ENCODE results near the gene ICAM4. TPM values are rescaled to one million over a fixed set of nuclear protein-coding genes. Genes with fewer than 3 reads are reported as not detected.

ICAM4 gene
- total and polyA plus RNA-seq, 2 of the 13 experiments (the other 11 are each of a cell fraction or from before 2014, with no cell fraction given) = 2.9 to 4.0 TPM

DNA sequence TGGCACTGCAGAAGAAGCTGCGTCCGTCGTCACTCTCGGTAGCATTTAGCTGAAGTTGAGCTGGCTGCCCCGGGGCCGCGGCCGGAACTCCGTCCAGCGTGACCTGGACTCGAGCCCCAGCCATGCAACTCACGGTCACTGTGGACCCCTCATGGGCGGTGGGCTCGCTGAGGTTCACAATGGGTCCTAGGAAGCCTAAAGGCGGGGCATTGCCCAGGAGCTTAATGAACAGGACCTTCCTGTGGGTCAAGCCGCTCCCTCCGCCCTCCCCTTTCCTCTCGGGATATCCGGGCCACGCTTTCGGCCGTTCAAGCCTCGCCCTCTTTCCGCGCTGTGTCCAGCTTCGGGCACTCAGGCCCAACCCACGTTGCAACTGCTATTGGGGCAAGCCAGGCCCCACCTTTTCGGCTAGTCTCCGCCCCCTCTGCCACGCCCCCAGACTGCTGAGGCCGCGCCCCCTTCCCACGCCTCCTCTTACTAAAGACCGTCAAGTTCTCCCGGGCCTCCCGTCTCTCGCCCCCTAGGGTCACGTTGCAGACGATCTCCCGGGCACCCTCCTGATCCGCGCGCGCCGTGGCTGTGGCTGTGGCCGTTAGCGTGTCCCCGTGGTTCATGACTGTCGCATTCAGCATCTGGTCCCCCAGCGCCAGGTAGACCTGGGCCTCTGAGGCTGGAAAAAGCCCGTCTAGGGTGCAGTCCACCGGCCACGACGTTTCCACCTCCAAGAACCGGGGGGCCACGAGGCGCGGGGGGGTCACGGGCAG lies 48.0 kb downstream of the ICAM4 start (continued):
- no peak for TF ChIP-seq PTBP1 (IDR thresholded peaks at IDR 0.05; ENCODE audit: low read depth, low read length, poor library complexity, severe bottlenecking)
- TF ChIP-seq HIVEP1 (CRISPR knock-in tag; IDR thresholded peaks at IDR 0.05) = no peak
- TF ChIP-seq ZNF20 (CRISPR knock-in tag; IDR thresholded peaks at IDR 0.05) = no peak
- TF ChIP-seq ZNF292 (CRISPR knock-in tag; IDR thresholded peaks at IDR 0.05; ENCODE audit: borderline replicate concordance, low read depth) = no peak; the same call in 1 of the 2 replicates
- TF ChIP-seq ZNF124 (CRISPR knock-in tag; IDR thresholded peaks at IDR 0.05) = no peak
- TF ChIP-seq REXO4 (CRISPR knock-in tag; IDR thresholded peaks at IDR 0.05; ENCODE audit: borderline replicate concordance) = no peak
- TF ChIP-seq ZNF574 (CRISPR knock-in tag; IDR thresholded peaks at IDR 0.05) = peak; percentile 77
- peak; percentile 92 for TF ChIP-seq SIN3A (IDR thresholded peaks at IDR 0.05; ENCODE audit: borderline replicate concordance, low read depth, low read length)
- TF ChIP-seq, protein P1, sequence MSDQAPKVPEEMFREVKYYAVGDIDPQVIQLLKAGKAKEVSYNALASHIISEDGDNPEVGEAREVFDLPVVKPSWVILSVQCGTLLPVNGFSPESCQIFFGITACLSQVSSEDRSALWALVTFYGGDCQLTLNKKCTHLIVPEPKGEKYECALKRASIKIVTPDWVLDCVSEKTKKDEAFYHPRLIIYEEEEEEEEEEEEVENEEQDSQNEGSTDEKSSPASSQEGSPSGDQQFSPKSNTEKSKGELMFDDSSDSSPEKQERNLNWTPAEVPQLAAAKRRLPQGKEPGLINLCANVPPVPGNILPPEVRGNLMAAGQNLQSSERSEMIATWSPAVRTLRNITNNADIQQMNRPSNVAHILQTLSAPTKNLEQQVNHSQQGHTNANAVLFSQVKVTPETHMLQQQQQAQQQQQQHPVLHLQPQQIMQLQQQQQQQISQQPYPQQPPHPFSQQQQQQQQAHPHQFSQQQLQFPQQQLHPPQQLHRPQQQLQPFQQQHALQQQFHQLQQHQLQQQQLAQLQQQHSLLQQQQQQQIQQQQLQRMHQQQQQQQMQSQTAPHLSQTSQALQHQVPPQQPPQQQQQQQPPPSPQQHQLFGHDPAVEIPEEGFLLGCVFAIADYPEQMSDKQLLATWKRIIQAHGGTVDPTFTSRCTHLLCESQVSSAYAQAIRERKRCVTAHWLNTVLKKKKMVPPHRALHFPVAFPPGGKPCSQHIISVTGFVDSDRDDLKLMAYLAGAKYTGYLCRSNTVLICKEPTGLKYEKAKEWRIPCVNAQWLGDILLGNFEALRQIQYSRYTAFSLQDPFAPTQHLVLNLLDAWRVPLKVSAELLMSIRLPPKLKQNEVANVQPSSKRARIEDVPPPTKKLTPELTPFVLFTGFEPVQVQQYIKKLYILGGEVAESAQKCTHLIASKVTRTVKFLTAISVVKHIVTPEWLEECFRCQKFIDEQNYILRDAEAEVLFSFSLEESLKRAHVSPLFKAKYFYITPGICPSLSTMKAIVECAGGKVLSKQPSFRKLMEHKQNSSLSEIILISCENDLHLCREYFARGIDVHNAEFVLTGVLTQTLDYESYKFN (CRISPR knock-in tag; conservative IDR thresholded peaks at IDR 0.05) = peak; percentile 16; the same call in 1 of the 2 replicates
- 0 out of 2 replicates have a peak, but pooled peaks have one; percentile 67 for TF ChIP-seq ZNF343 (CRISPR knock-in tag; IDR thresholded peaks at IDR 0.05)
- no peak for TF ChIP-seq ONECUT2 (CRISPR knock-in tag; IDR thresholded peaks at IDR 0.05)
- TF ChIP-seq, protein P2, sequence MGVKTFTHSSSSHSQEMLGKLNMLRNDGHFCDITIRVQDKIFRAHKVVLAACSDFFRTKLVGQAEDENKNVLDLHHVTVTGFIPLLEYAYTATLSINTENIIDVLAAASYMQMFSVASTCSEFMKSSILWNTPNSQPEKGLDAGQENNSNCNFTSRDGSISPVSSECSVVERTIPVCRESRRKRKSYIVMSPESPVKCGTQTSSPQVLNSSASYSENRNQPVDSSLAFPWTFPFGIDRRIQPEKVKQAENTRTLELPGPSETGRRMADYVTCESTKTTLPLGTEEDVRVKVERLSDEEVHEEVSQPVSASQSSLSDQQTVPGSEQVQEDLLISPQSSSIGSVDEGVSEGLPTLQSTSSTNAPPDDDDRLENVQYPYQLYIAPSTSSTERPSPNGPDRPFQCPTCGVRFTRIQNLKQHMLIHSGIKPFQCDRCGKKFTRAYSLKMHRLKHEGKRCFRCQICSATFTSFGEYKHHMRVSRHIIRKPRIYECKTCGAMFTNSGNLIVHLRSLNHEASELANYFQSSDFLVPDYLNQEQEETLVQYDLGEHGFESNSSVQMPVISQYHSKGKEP (CRISPR knock-in tag; IDR thresholded peaks at IDR 0.05) = no peak
- TF ChIP-seq FOXC1 (CRISPR knock-in tag; IDR thresholded peaks at IDR 0.05; ENCODE audit: borderline replicate concordance) = peak; percentile 90
- peak; percentile 55 for TF ChIP-seq PHF8 (CRISPR knock-in tag; IDR thresholded peaks at IDR 0.05)
- no peak for TF ChIP-seq RARG (CRISPR knock-in tag; IDR thresholded peaks at IDR 0.05; ENCODE audit: low read depth)
- no peak for TF ChIP-seq BATF2 (CRISPR knock-in tag; IDR thresholded peaks at IDR 0.05)
- peak; percentile 74; the same call in 1 of the 2 replicates for TF ChIP-seq ZNF788 (CRISPR knock-in tag; IDR thresholded peaks at IDR 0.05; ENCODE audit: borderline replicate concordance)
- peak; percentile 87; the same call in 1 of the 2 replicates for TF ChIP-seq MYC (CRISPR knock-in tag; IDR thresholded peaks at IDR 0.05; ENCODE audit: borderline replicate concordance)
- no peak; the same call in 1 of the 2 replicates for TF ChIP-seq ZNF362 (CRISPR knock-in tag; IDR thresholded peaks at IDR 0.05; ENCODE audit: borderline replicate concordance)
